Erythroblast (primary cell): ENCODE results near the gene LRBA.

Experiments
- DNase-seq, 2 experiments: peaks; one replicate each; lab custom pipeline; 2025; lab: John Stamatoyannopoulos, UW
- GATA1 ChIP-seq: IDR thresholded peaks from 2 replicates; pipeline ENCODE4 v1.6.1; 2011; ENCODE audit warnings: low read depth, mild to moderate bottlenecking, control low read depth, low read length, moderate library complexity
- POLR2A ChIP-seq: IDR thresholded peaks from 2 replicates; pipeline ENCODE4 v1.6.1; 2011; ENCODE audit warnings: mild to moderate bottlenecking, low read length

The LRBA gene

GRCh38 chr4:150817804-150818528, 197.1 kb downstream of the LRBA start:
- no peak for DNase-seq
- TF ChIP-seq GATA1 (no peak), POLR2A (no peak)

DNA sequence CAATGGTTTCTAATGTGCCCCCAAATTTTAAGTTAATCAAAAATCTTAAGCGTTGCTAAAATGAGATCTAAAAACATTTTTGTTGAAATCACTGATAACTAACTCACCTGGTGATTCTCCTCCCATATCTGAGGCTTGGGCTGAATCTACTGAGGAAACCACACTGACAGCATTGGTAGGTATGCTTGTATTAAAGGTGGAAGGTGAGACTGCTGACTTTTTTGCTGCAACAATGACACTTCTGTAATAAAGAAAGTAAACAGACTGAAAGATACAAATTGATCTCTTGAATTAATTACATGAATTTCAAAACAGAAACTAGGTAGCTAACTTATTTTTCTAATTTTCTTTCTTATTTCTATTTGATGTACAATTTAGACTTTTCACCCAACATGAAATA, 198.1 kb downstream of the LRBA start:
- no peak for DNase-seq
- TF ChIP-seq GATA1: no peak
- TF ChIP-seq POLR2A: no peak

- TF ChIP-seq GATA1 (no peak), POLR2A (no peak)
- DNase-seq: no peak
These were observed 198.6 kb downstream of the LRBA start for GRCh38 chr4:150816491-150816890.

DNA sequence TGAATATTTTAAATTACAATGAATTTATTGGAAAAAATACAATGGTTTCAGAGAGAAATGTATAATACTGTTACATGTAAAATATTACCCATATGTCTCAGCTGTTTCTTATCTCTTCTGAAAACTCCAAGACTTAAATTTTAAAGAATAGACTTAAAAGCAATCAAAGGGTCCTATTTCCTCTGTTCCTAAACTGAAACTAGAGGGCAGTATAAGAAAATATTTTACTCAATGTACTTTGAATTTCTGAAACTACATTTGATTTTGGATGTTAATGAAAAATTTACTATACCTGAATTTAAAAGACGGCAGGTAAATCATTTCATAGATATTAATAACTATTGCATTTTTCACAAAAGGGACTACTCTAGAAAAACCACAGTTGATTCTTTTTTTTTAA, 200.2 kb downstream of the LRBA start:
- TF ChIP-seq GATA1 (no peak), POLR2A (no peak)

DNA sequence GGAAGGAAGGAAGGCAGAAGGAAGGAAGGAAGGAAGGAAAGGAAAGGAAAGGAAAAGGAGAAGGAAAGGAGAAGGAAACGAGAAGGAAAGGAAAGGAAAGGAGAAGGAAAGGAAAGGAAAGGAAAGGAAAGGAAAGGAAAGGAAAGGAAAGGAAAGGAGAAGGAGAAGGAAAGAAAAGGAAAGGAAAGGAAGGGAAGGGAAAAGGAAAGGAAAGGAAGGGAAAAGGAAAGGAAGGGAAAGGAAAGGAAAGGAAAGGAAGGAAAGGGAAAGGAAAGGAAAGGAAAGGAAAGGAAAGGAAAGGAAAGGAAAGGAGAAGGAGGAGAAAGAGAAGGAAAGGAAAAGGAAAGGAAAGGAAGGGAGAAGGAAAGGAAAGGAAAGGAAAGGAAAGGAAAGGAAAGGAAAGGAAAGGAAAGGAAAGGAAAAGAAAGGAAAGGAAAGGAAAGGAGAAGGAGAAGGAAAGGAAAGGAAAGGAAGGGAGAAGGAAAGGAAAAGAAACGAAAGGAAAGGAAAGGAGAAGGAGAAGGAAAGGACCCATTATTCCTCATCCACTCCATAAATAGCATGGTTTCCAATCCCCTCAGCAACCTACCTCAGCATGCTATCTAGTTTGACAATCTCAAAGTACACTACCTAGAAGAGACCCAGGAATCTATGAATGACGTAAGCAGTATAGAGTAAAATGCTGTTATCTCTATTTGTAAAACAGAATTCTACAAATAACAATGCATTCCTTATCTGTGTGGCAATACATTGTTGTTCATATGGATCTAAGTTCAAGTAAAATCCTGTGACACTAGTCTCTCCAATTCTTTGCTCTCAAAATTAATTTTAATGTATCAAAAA, 209.7 kb downstream of the LRBA start:
- DNase-seq: no peak
- TF ChIP-seq GATA1: no peak
- TF ChIP-seq POLR2A: no peak

More for the DNA sequence above, 200.2 kb downstream of the LRBA start:
- no peak for DNase-seq

DNA sequence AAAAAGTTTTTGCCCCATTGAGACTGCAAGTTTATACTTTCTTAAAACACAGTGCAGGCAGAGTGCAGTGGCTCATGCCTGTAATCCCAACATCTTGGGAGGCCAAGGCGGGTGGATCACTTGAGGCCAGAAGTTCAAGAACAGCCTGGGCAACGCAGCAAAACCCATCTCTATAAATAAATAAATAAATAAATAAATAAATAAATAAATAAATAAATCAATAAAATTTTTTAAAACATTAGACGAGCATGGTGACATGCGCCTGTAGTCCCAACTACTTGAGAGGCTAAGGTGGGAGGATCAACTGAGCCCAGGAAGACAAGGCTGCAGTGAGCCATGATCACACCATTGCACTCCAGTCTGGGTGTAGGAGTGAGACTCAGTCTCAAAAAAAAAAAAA, 213.3 kb downstream of the LRBA start:
- no peak for TF ChIP-seq GATA1
- no peak for TF ChIP-seq POLR2A

GRCh38 chr4:150799207-150799606, 215.9 kb downstream of the LRBA start:
- TF ChIP-seq POLR2A: no peak
- no peak for TF ChIP-seq GATA1
- DNase-seq: peak in 1 of 2 experiments; percentile 8

More for the DNA sequence above, 213.3 kb downstream of the LRBA start:
- DNase-seq: no peak

- TF ChIP-seq GATA1: no peak
- no peak for TF ChIP-seq POLR2A
- DNase-seq: no peak
These were observed 220.4 kb downstream of the LRBA start for GRCh38 chr4:150794706-150795105.

DNA sequence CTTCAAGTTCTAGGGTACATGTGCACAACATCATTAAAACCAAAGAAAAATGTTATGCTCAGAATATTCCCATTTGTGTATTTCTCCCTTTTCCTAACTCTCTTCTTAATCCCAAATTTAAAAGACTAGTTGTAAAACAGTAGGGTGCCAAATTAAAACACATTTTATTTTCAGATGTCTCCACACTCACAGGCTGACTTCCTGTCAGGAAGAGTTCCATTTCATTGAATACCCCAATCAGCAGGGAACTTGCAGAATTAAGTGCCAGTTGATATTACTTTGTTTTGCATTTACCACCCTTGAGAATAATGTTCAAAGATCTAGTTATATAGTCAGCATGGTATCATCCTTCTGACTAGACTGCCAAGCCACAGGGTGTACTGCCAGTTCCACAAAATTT, 225.2 kb downstream of the LRBA start:
- DNase-seq: no peak
- TF ChIP-seq POLR2A: no peak

- no peak for TF ChIP-seq POLR2A
- no peak for TF ChIP-seq GATA1
- no peak for DNase-seq
These were observed 230.1 kb downstream of the LRBA start for GRCh38 chr4:150784939-150785338.

GRCh38 chr4:150784305-150784704, 230.8 kb downstream of the LRBA start:
- TF ChIP-seq POLR2A: no peak
- no peak for TF ChIP-seq GATA1
- no peak for DNase-seq

- TF ChIP-seq GATA1 (no peak), POLR2A (no peak)
- peak; percentile 15 to 47 for DNase-seq
These were observed 232.2 kb downstream of the LRBA start for GRCh38 chr4:150782921-150783320.

GRCh38 chr4:150782311-150782710, 232.8 kb downstream of the LRBA start:
- TF ChIP-seq GATA1 (no peak), POLR2A (no peak)
- peak in 1 of 2 experiments; percentile 7 for DNase-seq

DNA sequence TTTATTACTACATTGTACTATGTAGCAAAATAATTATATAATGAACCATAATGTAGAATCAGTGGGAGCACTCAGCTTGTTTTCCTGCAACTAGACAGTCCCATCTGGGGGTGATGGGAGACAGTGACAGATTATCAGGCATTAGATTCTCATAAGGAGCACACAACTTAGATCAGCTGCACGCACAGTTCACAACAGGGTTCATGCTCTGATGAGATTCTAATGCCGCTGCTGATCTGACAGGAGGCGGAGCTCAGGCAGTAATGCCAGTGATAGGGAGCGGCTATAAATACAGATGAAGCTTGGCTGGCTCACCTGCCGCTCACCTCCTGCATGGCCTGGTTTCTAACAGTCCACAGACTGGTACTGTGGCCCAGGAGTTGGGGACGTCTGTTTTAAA, 233.9 kb downstream of the LRBA start:
- no peak for TF ChIP-seq POLR2A
- no peak for TF ChIP-seq GATA1
- DNase-seq: no peak
